HS-5 (cell line): ENCODE results near the gene HAPLN3.

Source experiments
- DNase-seq: peaks from one replicate; pipeline ENCODE4 v3.0.0-alpha.2; 2012; ENCODE audit warnings: low read depth

Gene HAPLN3

GRCh38 chr15:88911766-88912118, 16.4 kb upstream of the HAPLN3 start:
- no peak for DNase-seq

GRCh38 chr15:88909956-88910831, 14.8 kb upstream of the HAPLN3 start:
- no peak for DNase-seq

- DNase-seq = no peak
These were observed 13.6 kb upstream of the HAPLN3 start for GRCh38 chr15:88908697-88909621.

- DNase-seq = no peak
These were observed 12.8 kb upstream of the HAPLN3 start for GRCh38 chr15:88908123-88908522.

GRCh38 chr15:88907111-88907510, 11.8 kb upstream of the HAPLN3 start:
- no peak for DNase-seq

GRCh38 chr15:88906551-88906950, 11.2 kb upstream of the HAPLN3 start:
- DNase-seq = no peak

- no peak for DNase-seq
These were observed 10.8 kb upstream of the HAPLN3 start for GRCh38 chr15:88906130-88906529.

GRCh38 chr15:88905576-88905975, 10.2 kb upstream of the HAPLN3 start:
- no peak for DNase-seq

GRCh38 chr15:88904624-88905327, 9.4 kb upstream of the HAPLN3 start:
- DNase-seq = peak; percentile 39

- DNase-seq = no peak
These were observed 8.9 kb upstream of the HAPLN3 start for GRCh38 chr15:88904257-88904623.

GRCh38 chr15:88902846-88903245, 7.5 kb upstream of the HAPLN3 start:
- DNase-seq = no peak

- DNase-seq = no peak
These were observed 7.0 kb upstream of the HAPLN3 start for GRCh38 chr15:88902221-88902835.

GRCh38 chr15:88901508-88902220, 6.3 kb upstream of the HAPLN3 start:
- DNase-seq = no peak

GRCh38 chr15:88900982-88901418, 5.7 kb upstream of the HAPLN3 start:
- no peak for DNase-seq

- no peak for DNase-seq
These were observed 5.1 kb upstream of the HAPLN3 start for GRCh38 chr15:88900309-88900981.

- DNase-seq = no peak
These were observed 3.9 kb upstream of the HAPLN3 start for GRCh38 chr15:88899251-88899650.

GRCh38 chr15:88898736-88899135, 3.4 kb upstream of the HAPLN3 start:
- no peak for DNase-seq

- DNase-seq = peak; percentile 50
These were observed 2.3 kb upstream of the HAPLN3 start for GRCh38 chr15:88897456-88898194.

- no peak for DNase-seq
These were observed 1.8 kb upstream of the HAPLN3 start for GRCh38 chr15:88897142-88897455.
